HEK293T (cell line): ENCODE data around the gene CRABP2.

ENCODE experiments used
- CTCF ChIA-PET: fragments of 350-600 bp; formaldehyde crosslinking; extraction: SDS; loops from one replicate; lab custom pipeline; 2021; ENCODE audit warnings: antibody characterized with exemption, inconsistent platforms; lab: Yijun Ruan, JAX
- POLR2A ChIA-PET: fragments of 350-600 bp; formaldehyde crosslinking; extraction: SDS; loops from one replicate; lab custom pipeline; 2020; ENCODE audit warnings: antibody characterized with exemption, inconsistent platforms; lab: Yijun Ruan, JAX
- DNase-seq: peaks from one replicate; pipeline ENCODE4 v3.0.0; 2012; ENCODE audit warnings: mixed read lengths; ENCODE audit errors: extremely low spot score
- ARNT ChIP-seq: fragments of 450-650 bp; IDR thresholded peaks from 2 replicates; pipeline ENCODE4 v1.6.1; 2017; ENCODE audit warnings: mild to moderate bottlenecking
- BHLHE40 ChIP-seq: fragments of 450-650 bp; IDR thresholded peaks from 2 replicates; pipeline ENCODE4 v1.6.1; 2016; ENCODE audit warnings: mild to moderate bottlenecking, moderate library complexity, borderline replicate concordance
- CTBP1 ChIP-seq: fragments of 450-650 bp; IDR thresholded peaks from 2 replicates; pipeline ENCODE4 v1.6.1; 2016; ENCODE audit warnings: borderline replicate concordance
- ELF4 ChIP-seq: fragments of 450-650 bp; IDR thresholded peaks from 2 replicates; pipeline ENCODE4 v1.6.1; 2017; ENCODE audit warnings: antibody characterized with exemption
- FOXA1 ChIP-seq: fragments of 450-650 bp; IDR thresholded peaks from 2 replicates; pipeline ENCODE4 v1.6.1; 2016; ENCODE audit warnings: mild to moderate bottlenecking
- FOXK2 ChIP-seq: fragments of 450-650 bp; IDR thresholded peaks from 2 replicates; pipeline ENCODE4 v1.6.1; 2016; ENCODE audit warnings: mild to moderate bottlenecking
- FOXM1 ChIP-seq: fragments of 450-650 bp; IDR thresholded peaks from 2 replicates; pipeline ENCODE4 v1.6.1; 2017; ENCODE audit warnings: mild to moderate bottlenecking, borderline replicate concordance
- HDGF ChIP-seq: fragments of 450-650 bp; IDR thresholded peaks from 2 replicates; pipeline ENCODE4 v1.6.1; 2017; ENCODE audit warnings: antibody characterized with exemption, borderline replicate concordance
- L3MBTL2 ChIP-seq: fragments of 450-650 bp; conservative IDR thresholded peaks from 2 replicates; pipeline ENCODE4 v1.6.1; 2016; ENCODE audit warnings: mild to moderate bottlenecking
- LEF1 ChIP-seq: fragments of 450-650 bp; IDR thresholded peaks from 2 replicates; pipeline ENCODE4 v1.6.1; 2017; ENCODE audit warnings: mild to moderate bottlenecking, borderline replicate concordance
- NFRKB ChIP-seq: fragments of 450-650 bp; IDR thresholded peaks from 2 replicates; pipeline ENCODE4 v1.6.1; 2016; ENCODE audit warnings: mild to moderate bottlenecking, moderate library complexity
- SP1 ChIP-seq: fragments of 450-650 bp; IDR thresholded peaks from 2 replicates; pipeline ENCODE4 v1.6.1; 2017
- SUZ12 ChIP-seq: fragments of 450-650 bp; IDR thresholded peaks from 2 replicates; pipeline ENCODE4 v1.6.1; 2016; ENCODE audit warnings: mild to moderate bottlenecking
- TARDBP ChIP-seq: fragments of 450-650 bp; IDR thresholded peaks from 2 replicates; pipeline ENCODE4 v1.6.1; 2016
- ZNF384 ChIP-seq: fragments of 450-650 bp; IDR thresholded peaks from 2 replicates; pipeline ENCODE4 v1.6.1; 2016
- TF ChIP-seq, protein P1 (sequence below): fragments of 450-650 bp; IDR thresholded peaks from 2 replicates; pipeline ENCODE4 v1.6.1; 2016

Gene CRABP2

DNA sequence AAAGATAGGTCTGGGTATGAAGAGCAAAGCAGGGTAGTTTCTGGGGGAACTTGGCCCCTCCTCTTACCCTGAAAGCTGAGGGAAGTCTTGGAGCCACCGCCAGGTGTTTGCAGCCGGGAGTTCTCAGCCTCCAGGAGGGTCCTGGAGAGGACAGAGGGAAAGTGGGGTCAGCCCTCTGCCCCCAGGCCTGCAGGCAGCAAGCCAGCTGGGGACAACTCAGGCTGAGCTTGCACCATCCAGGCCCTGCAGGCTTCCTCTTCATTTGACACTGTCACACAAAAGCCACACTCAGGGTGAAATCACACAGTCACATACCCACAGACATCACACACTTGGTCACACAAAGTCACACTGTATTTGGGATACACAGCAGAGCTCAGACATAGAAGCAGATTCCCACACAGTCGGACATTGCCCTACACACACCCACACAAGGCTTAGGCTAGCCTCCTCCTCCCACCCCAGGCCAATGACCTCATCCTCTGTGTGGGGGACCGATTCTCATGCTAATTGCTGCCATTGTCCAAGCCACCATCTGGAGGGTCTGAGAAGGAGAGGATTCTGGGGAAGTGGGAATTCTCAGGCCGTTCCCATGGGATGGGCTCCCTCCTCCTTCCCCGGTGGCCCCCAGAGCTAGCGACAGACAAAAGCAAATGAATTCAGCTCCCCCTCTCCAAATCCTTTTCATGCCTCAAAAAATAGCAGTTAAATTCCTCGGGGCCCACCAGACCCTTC lies 31.8 kb downstream of the CRABP2 start:
- TF ChIP-seq SUZ12 (no peak), FOXM1 (no peak), LEF1 (no peak), FOXA1 (no peak), ELF4 (no peak), NFRKB (no peak), L3MBTL2 (no peak), FOXK2 (no peak), SP1 (no peak)
- no peak for DNase-seq
- ChIA-PET CTCF (interaction anchor here (1.0 to 1.8 kb wide), 5 partner anchors 14 to 54 kb away, joined by 3 to 9 read pairs (median 4); partner anchors contain the start of gene HAPLN2), POLR2A (interaction anchor here (0.6 to 8.1 kb wide), 5 partner anchors 9 to 55 kb away, joined by 3 to 122 read pairs (median 4); partner anchors contain the start of genes ISG20L2 and METTL25B)

DNA sequence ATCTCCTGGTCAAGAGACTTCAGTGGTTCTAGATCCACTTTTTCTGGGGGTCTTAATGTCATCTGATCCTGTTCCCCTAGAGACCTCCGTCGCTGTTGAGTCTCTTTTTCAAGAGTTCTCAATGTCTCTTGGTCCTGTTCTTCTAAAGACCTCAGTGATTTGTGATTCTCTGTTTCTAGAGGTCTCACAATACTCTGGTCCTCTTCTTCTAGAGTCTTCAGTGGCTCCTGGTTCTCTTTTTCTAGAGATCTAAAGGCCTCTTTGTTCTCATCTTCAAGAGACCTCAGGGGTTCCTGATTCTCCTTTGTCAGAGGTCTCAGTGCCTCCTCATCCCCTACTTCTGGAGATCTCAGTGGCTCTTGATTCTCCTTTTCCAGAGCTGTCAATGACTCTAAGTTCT lies 33.6 kb downstream of the CRABP2 start:
- ChIA-PET POLR2A (no interaction called here), CTCF (interaction anchor here (0.9 kb wide), 1 partner anchor 10 kb away, joined by 3 read pairs; no protein-coding TSS in a partner anchor)
- TF ChIP-seq FOXA1 (no peak), ARNT (no peak), FOXK2 (no peak), SP1 (no peak), LEF1 (no peak), HDGF (no peak), ELF4 (no peak), BHLHE40 (no peak), ZNF384 (no peak), L3MBTL2 (no peak), NFRKB (no peak)
- DNase-seq = no peak

DNA sequence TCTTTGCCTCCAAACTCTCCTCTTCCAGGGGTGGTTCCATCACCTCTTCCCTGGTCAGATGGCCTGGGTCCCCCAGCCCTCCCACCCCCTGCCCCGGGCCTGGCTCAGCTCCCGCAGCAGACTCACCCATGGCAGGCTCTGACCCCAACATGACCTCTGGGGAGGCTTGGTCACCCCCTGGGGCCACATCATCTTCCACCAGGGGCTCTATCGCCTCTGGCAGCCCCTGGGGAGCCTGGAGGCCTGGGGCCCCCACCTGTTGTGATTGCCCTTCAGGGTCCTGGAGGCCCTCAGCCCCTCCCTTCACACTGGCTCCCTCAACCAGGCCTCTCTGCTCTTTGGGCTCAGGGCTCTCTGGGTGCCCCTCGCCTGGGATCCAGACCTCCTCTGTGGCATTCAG lies 34.6 kb downstream of the CRABP2 start:
- TF ChIP-seq LEF1 (no peak), HDGF (no peak), BHLHE40 (no peak), TARDBP (no peak), SP1 (no peak), NFRKB (no peak), FOXM1 (no peak), SUZ12 (no peak), FOXA1 (no peak), ELF4 (no peak), ARNT (no peak), L3MBTL2 (no peak), CTBP1 (no peak), FOXK2 (no peak), ZNF384 (no peak)
- TF ChIP-seq, protein P1, sequence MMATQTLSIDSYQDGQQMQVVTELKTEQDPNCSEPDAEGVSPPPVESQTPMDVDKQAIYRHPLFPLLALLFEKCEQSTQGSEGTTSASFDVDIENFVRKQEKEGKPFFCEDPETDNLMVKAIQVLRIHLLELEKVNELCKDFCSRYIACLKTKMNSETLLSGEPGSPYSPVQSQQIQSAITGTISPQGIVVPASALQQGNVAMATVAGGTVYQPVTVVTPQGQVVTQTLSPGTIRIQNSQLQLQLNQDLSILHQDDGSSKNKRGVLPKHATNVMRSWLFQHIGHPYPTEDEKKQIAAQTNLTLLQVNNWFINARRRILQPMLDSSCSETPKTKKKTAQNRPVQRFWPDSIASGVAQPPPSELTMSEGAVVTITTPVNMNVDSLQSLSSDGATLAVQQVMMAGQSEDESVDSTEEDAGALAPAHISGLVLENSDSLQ = no peak
- ChIA-PET POLR2A (interaction anchor here (0.9 kb wide), 1 partner anchor 9 kb away, joined by 3 read pairs; no protein-coding TSS in a partner anchor), CTCF (interaction anchor here (0.9 kb wide), 1 partner anchor 19 kb away, joined by 5 read pairs; no protein-coding TSS in a partner anchor)
- no peak for DNase-seq

DNA sequence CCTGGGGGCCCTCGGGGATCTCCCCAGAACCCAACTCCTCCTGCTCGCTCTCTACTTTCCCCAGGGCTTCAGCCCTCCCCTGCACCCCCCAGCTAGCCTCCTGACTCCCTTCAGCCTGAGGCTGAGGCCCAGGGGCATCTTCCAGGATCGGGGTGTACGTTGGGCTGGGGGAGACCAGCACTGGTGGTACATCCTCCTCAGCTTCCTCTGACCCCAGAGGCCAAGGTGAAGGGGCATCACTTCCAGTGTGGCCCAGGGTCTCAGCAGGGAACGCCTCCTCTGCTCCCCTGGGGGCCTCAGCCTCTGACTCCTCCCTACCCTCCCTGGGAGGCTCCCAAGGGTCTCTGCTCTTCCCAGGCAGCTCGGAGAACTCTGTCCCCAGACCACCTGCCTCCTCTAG lies 35.0 kb downstream of the CRABP2 start:
- ChIA-PET POLR2A (interaction anchor here (0.9 kb wide), 2 partner anchors 8 to 58 kb away, joined by 3 read pairs; partner anchors contain the start of genes ISG20L2 and METTL25B), CTCF (no interaction called here)
- TF ChIP-seq FOXM1 (no peak), HDGF (no peak), ZNF384 (no peak), FOXA1 (no peak), CTBP1 (no peak), SUZ12 (no peak), LEF1 (no peak), SP1 (no peak)
- TF ChIP-seq, protein P1 = no peak
- no peak for DNase-seq

DNA sequence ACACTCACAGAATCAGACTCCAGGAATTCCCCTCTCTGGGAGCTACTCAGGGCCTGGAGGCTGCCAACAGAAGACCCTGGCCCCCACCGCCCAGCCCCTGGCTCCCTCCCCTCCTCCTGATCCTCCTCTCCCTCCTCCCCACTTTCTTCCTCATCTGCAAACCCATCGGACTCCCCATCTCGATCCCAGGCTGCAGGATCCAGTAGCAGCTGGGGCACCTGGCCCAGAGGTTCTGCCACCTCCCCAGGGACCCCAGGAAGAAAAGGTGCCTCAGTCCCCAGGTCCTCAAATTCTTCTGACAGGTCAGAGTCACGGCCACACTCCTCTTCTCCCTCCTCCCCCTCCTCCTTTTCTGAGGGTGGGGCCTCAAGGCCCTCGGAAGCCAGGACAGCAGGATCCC lies 35.6 kb downstream of the CRABP2 start:
- POLR2A ChIA-PET = interaction anchor here (0.9 to 1.1 kb wide), 2 partner anchors 9 to 58 kb away, joined by 3 to 4 read pairs; partner anchors contain the start of genes ISG20L2 and METTL25B
- no peak for DNase-seq
- TF ChIP-seq SP1 (no peak), ARNT (no peak), ZNF384 (no peak), LEF1 (no peak), NFRKB (no peak), FOXK2 (no peak), CTBP1 (no peak), FOXA1 (no peak), SUZ12 (no peak), HDGF (no peak)
- TF ChIP-seq, protein P1 = no peak
- CTCF ChIA-PET = no interaction called here
